Natural killer cell (primary cell): ENCODE results near the gene JAGN1. TPM values are rescaled to one million over a fixed set of nuclear protein-coding genes. Genes with fewer than 3 reads are reported as not detected.

Experiments used
- ATAC-seq, 3 donors: fragments of 150-1000 bp in 2 of 3; fragments of 200-7000 bp in 1 of 3; cut with Tn5 transposase; 1 replicate in 1 of 3; 2 replicates in 2 of 3; pipeline ENCODE4 v1.10.0; 2021; ENCODE audit warnings: mild to moderate bottlenecking in 2 of 3, moderate library complexity in 2 of 3
- DNase-seq, 2 donors: peaks; one replicate each; pipeline versions ENCODE4 v3.0.0 to v3.0.0-alpha.2; 2013 to 2021; ENCODE audit warnings: mixed read lengths in 1 of 2
- H3K27ac ChIP-seq: one replicate; pipeline ENCODE4 v1.5.1; 2013; ENCODE audit warnings: mild to moderate bottlenecking, low read length
- H3K27me3 ChIP-seq: one replicate; pipeline ENCODE4 v1.6.1; 2013; ENCODE audit warnings: low read length; ENCODE audit not compliant: control insufficient read depth, insufficient read depth
- H3K36me3 ChIP-seq: one replicate; pipeline ENCODE4 v1.6.1; 2013; ENCODE audit warnings: low read length; ENCODE audit not compliant: control insufficient read depth, insufficient read depth
- H3K4me1 ChIP-seq: one replicate; pipeline ENCODE4 v1.6.1; 2013; ENCODE audit warnings: low read length; ENCODE audit not compliant: control insufficient read depth, insufficient read depth
- H3K4me3 ChIP-seq: one replicate; pipeline ENCODE4 v1.5.1; 2013; ENCODE audit warnings: low read length
- H3K9me3 ChIP-seq: one replicate; pipeline ENCODE4 v1.6.1; 2013; ENCODE audit warnings: low read length; ENCODE audit not compliant: control insufficient read depth, insufficient read depth
- H3K27ac Mint-ChIP-seq, 2 donors: one replicate each; pipeline ENCODE4 v1.8.0; 2022; ENCODE audit warnings: mild to moderate bottlenecking in 2 of 2, mixed read lengths in 2 of 2, moderate library complexity in 1 of 2
- H3K27me3 Mint-ChIP-seq, 2 donors: one replicate each; pipeline ENCODE4 v1.8.0; 2022; ENCODE audit warnings: low read depth in 2 of 2, mixed read lengths in 2 of 2
- H3K36me3 Mint-ChIP-seq: one replicate; pipeline ENCODE4 v1.8.0; 2022; ENCODE audit warnings: mixed read lengths
- H3K4me1 Mint-ChIP-seq, 2 donors: one replicate each; pipeline ENCODE4 v1.8.0; 2022; ENCODE audit warnings: mixed read lengths in 2 of 2
- H3K4me3 Mint-ChIP-seq: one replicate; pipeline ENCODE4 v1.8.0; 2022; ENCODE audit warnings: mild to moderate bottlenecking, moderate library complexity, mixed read lengths
- H3K9me3 Mint-ChIP-seq, 2 donors: one replicate each; pipeline ENCODE4 v1.8.0; 2022; ENCODE audit warnings: mixed read lengths in 2 of 2
- WGBS: methylation state at CpG from one replicate; pipeline ENCODE4 v1.1.7; 2013; ENCODE audit warnings: missing lambda C conversion rate; ENCODE audit not compliant: insufficient coverage; 5-methylcytosine and 5-hydroxymethylcytosine counted together
- intact Hi-C: fragments of 100-400 bp; cut with micrococcal nuclease; formaldehyde crosslinking; loops from one replicate; pipeline ENCODE4 v1.14.2; 2022
- total RNA-seq, 4 donors: library from RNA; stranded (reverse); fragments of 120-200 nt in 1 of 4; gene quantifications; one replicate each; pipeline versions ENCODE4 v1.2.3 to v1.2.4, GENCODE V29; 2013 to 2022
- TF ChIP-seq, protein P1 (sequence below): fragments of 200-600 bp; IDR thresholded peaks from one replicate; pipeline ENCODE4 v1.8.0; 2022; ENCODE audit warnings: antibody characterized with exemption

Gene JAGN1
- total RNA-seq, 3 donors from 2014 or later (not counting 1 experiment from before 2014, with no cell fraction given): 15.4 to 16.6 (median 15.5) TPM

DNA sequence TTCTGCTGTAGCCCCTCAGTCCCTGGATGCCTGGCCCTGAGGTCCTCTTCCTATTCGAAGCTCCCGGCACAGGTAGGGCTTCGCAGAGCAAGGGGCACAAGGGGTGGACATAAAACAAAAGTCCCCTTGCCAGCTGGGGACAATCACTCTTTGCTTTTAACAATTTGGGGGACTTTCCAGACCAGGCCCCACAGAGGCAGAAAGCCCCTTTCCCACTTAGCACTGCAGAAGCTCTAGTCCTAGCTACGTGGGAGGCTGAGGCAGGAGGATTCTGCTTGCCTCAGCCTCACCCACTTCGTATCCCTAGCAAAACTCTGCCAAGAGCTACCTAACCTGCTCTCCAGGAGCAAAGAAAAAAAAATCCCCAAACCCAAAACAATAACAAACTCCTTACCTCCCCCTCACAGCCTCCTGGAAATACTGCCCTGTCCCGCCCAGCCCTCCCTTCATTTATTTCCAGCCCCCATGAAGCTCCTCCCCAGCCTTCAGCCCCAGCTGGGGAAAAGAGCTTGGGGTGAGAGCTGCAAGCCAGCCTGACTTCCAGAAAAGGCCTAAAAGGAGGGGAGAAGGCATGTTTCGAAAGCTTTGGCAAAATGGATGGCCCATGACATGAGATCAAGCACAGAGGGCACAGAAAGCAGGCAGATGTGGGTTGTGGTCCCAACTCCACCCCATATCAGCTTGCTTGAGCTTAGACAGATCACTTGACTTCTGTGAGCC lies 10.4 kb upstream of the JAGN1 start, which contains the start of gene CIDEC:
CIDEC (minus strand) TSS at position 424 of the 720 bp plus-strand sequence. CDS start 1,767 bp downstream, outside the sequence.
- H3K4me3 Mint-ChIP-seq: no peak within 1 kb of the TSS
- intact Hi-C loops: no loop called here
- H3K36me3 Mint-ChIP-seq: no peaks in the 10 kb centered on the region
- Histone ChIP-seq H3K9me3 (no peaks in the 10 kb centered on the region), H3K4me3 (no peak within 1 kb of the TSS), H3K36me3 (no peaks in the 10 kb centered on the region), H3K27ac (no peak within 1 kb of the TSS), H3K27me3 (no peaks in the 10 kb centered on the region), H3K4me1 (no peaks in the 10 kb centered on the region)
- no peak for DNase-seq
- TF ChIP-seq, protein P1, sequence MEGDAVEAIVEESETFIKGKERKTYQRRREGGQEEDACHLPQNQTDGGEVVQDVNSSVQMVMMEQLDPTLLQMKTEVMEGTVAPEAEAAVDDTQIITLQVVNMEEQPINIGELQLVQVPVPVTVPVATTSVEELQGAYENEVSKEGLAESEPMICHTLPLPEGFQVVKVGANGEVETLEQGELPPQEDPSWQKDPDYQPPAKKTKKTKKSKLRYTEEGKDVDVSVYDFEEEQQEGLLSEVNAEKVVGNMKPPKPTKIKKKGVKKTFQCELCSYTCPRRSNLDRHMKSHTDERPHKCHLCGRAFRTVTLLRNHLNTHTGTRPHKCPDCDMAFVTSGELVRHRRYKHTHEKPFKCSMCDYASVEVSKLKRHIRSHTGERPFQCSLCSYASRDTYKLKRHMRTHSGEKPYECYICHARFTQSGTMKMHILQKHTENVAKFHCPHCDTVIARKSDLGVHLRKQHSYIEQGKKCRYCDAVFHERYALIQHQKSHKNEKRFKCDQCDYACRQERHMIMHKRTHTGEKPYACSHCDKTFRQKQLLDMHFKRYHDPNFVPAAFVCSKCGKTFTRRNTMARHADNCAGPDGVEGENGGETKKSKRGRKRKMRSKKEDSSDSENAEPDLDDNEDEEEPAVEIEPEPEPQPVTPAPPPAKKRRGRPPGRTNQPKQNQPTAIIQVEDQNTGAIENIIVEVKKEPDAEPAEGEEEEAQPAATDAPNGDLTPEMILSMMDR: no peak
- peaks cover 7 to 11% of the 10 kb centered on the region in 2 donors for H3K4me1 Mint-ChIP-seq
- H3K27ac Mint-ChIP-seq: no peak within 1 kb of the TSS
- WGBS: 83% methylated on average over 6 of the region's 7 CpGs
- H3K27me3 Mint-ChIP-seq: no peaks in the 10 kb centered on the region
- ATAC-seq: no peak
- no peaks in the 10 kb centered on the region for H3K9me3 Mint-ChIP-seq

DNA sequence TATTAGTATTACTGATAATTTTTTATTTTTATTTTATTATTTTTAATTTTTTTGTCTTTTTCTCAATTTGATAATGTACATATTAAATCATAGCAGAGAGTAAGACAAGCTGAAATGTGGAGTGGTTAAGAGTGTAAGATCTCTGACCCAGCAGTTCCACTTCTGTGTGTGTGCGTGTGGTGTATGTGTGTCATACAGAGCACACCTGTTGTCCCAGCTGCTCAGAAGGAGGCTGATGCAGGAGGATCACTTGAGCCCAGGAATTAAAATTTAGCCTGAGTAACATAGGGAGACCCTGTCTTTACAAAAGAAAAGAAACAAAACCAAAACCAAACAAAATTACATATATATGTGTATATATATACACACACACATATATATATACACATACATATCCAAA lies 9.0 kb upstream of the JAGN1 start:
- Mint-ChIP-seq H3K9me3 (no peaks in the 10 kb centered on the region), H3K4me1 (peaks cover 7 to 11% of the 10 kb centered on the region in 2 donors), H3K36me3 (no peaks in the 10 kb centered on the region), H3K4me3 (no peak overlapping the region), H3K27ac (no peak overlapping the region), H3K27me3 (no peaks in the 10 kb centered on the region)
- 100% methylated on average over 1 of the region's 1 CpG for WGBS
- no peaks in the 10 kb centered on the region for H3K9me3 ChIP-seq
- H3K36me3 ChIP-seq: no peaks in the 10 kb centered on the region
- intact Hi-C loops: no loop called here
- H3K27ac ChIP-seq: no peak overlapping the region
- no peaks in the 10 kb centered on the region for H3K4me1 ChIP-seq
- no peak for DNase-seq
- H3K4me3 ChIP-seq: no peak overlapping the region
- TF ChIP-seq, protein P1: no peak
- ATAC-seq: no peak
- H3K27me3 ChIP-seq: no peaks in the 10 kb centered on the region

DNA sequence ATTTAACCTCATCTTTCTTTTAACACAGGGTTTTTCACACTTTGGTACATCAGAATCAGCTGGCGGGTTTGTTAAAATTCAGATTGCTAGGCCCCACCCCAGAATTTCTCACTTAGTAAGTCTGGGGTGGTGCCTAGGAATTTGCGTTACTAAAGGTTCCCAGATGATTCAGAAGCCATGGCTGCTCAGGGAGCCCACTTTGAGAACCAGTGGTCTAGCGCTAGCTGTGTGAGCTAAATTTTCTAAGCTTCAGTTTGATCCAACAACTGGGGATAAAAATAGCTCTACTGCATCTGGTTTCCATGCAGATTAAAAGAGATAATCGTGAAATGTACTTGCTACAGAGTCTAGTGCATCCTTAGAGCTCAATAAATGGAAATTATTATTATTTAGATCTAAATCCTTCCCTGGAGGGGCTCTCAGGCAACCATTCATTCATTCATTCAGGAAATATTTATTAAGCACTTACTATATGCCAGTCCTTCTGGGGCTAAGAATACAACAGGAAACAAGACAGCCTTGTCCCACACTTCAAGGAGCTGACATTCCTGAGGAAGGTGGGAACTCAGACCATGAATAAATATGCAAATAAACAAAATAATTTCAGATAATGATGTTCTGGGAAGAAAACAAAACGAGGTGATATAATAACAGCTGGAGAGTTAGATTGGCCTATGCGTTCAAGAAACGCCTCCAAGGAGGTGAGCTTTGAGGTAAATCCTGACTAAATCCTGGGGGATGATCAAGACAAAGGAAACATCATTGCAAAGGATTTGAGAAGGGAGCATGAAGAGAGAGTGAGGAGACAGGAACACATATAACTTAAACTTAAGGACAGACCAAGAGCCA lies 6.5 kb upstream of the JAGN1 start:
- no peaks in the 10 kb centered on the region for H3K9me3 Mint-ChIP-seq
- H3K4me1 ChIP-seq: no peaks in the 10 kb centered on the region
- H3K36me3 ChIP-seq: no peaks in the 10 kb centered on the region
- no peaks in the 10 kb centered on the region for H3K27me3 Mint-ChIP-seq
- TF ChIP-seq, protein P1: no peak
- no peak overlapping the region for H3K27ac ChIP-seq
- H3K36me3 Mint-ChIP-seq: no peaks in the 10 kb centered on the region
- no peak overlapping the region for H3K4me3 ChIP-seq
- H3K27me3 ChIP-seq: no peaks in the 10 kb centered on the region
- 79% methylated on average over 6 of the region's 7 CpGs for WGBS
- peak overlapping the region in 1 of 2 donors; percentile 4 for H3K27ac Mint-ChIP-seq
- intact Hi-C loops: no loop called here
- ATAC-seq (peak in 2 of 3 donors; percentile 52 to 75), DNase-seq (no peak)
- no peaks in the 10 kb centered on the region for H3K9me3 ChIP-seq
- peak overlapping the region; percentile 6 for H3K4me3 Mint-ChIP-seq
- peaks cover 7 to 11% of the 10 kb centered on the region in 2 donors for H3K4me1 Mint-ChIP-seq
